ENCODE results near the gene NDUFA7. TPM values are rescaled to one million over a fixed set of nuclear protein-coding genes. Genes with fewer than 3 reads are reported as not detected.
A peak's percentile ranks its signal among the peaks of the same experiment; 100 is the strongest.

The NDUFA7 gene
- total and polyA plus RNA-seq, 5 donors from 2014 or later = 27.4 to 181 (median 146) TPM

- Mint-ChIP-seq H3K9me3 (peaks cover 0 to 1% (median 0%) of the 10 kb centered on the region in 7 donors), H3K4me3 (peak overlapping the region in 2 of 4 donors; percentile 32 to 43), H3K4me1 (peaks cover 8 to 33% (median 15%) of the 10 kb centered on the region in 4 donors), H3K27me3 (no peaks in the 10 kb centered on the region), H3K36me3 (peaks cover 4% of the 10 kb centered on the region), H3K27ac (peak overlapping the region in 1 of 3 donors; percentile 31)
- DNase-seq (no peak), ATAC-seq (ENCODE audit: low read depth in 2 of 2) (no peak)
- Histone ChIP-seq H3K27ac (ENCODE audit: insufficient read depth, low read length, poor library complexity, severe bottlenecking) (no peak overlapping the region), H3K4me3 (ENCODE audit: low read depth, low read length) (no peak overlapping the region), H3K9me3 (ENCODE audit: control insufficient read depth in 2 of 2, low read length in 2 of 2) (no peaks in the 10 kb centered on the region), H3K4me1 (ENCODE audit: control insufficient read depth, insufficient read depth, low read length, poor library complexity, severe bottlenecking) (peaks cover 28% of the 10 kb centered on the region), H3K27me3 (ENCODE audit: control insufficient read depth, insufficient read depth, low read length) (no peaks in the 10 kb centered on the region), H3K36me3 (ENCODE audit: control insufficient read depth, insufficient read depth, low read length) (peaks cover 33% of the 10 kb centered on the region)
Observed at GRCh38 chr19:8311461-8312260, 9.5 kb downstream of the NDUFA7 start.

GRCh38 chr19:8310342-8311055 lies 10.7 kb downstream of the NDUFA7 start:
- Mint-ChIP-seq H3K27ac (no peak overlapping the region), H3K36me3 (peaks cover 2% of the 10 kb centered on the region), H3K27me3 (no peaks in the 10 kb centered on the region), H3K4me3 (peak overlapping the region in 1 of 4 donors; percentile 43), H3K4me1 (peaks cover 12 to 40% (median 19%) of the 10 kb centered on the region in 4 donors), H3K9me3 (peaks cover 0 to 1% (median 0%) of the 10 kb centered on the region in 7 donors)
- DNase-seq = no peak
- H3K27me3 ChIP-seq (ENCODE audit: control insufficient read depth, insufficient read depth, low read length) = no peaks in the 10 kb centered on the region
- ATAC-seq (ENCODE audit: low read depth in 2 of 2) = no peak
- no peak overlapping the region for H3K27ac ChIP-seq (ENCODE audit: insufficient read depth, low read length, poor library complexity, severe bottlenecking)
- H3K9me3 ChIP-seq (ENCODE audit: control insufficient read depth in 2 of 2, low read length in 2 of 2) = no peaks in the 10 kb centered on the region
- peaks cover 24% of the 10 kb centered on the region for H3K36me3 ChIP-seq (ENCODE audit: control insufficient read depth, insufficient read depth, low read length)
- peaks cover 39% of the 10 kb centered on the region for H3K4me1 ChIP-seq (ENCODE audit: control insufficient read depth, insufficient read depth, low read length, poor library complexity, severe bottlenecking)
- no peak overlapping the region for H3K4me3 ChIP-seq (ENCODE audit: low read depth, low read length)

GRCh38 chr19:8308891-8309291 lies 12.3 kb downstream of the NDUFA7 start:
- Histone ChIP-seq H3K9me3 (ENCODE audit: control insufficient read depth in 2 of 2, low read length in 2 of 2) (no peaks in the 10 kb centered on the region), H3K27ac (ENCODE audit: insufficient read depth, low read length, poor library complexity, severe bottlenecking) (peak overlapping the region; percentile 82), H3K27me3 (ENCODE audit: control insufficient read depth, insufficient read depth, low read length) (no peaks in the 10 kb centered on the region), H3K36me3 (ENCODE audit: control insufficient read depth, insufficient read depth, low read length) (peaks cover 14% of the 10 kb centered on the region), H3K4me1 (ENCODE audit: control insufficient read depth, insufficient read depth, low read length, poor library complexity, severe bottlenecking) (peaks cover 40% of the 10 kb centered on the region), H3K4me3 (ENCODE audit: low read depth, low read length) (peak overlapping the region; percentile 94)
- ATAC-seq (ENCODE audit: low read depth in 2 of 2) (no peak), DNase-seq (no peak)
- H3K36me3 Mint-ChIP-seq = no peaks in the 10 kb centered on the region
- H3K27me3 Mint-ChIP-seq = no peaks in the 10 kb centered on the region
- peak overlapping the region; percentile 48 to 95 (median 91) for H3K27ac Mint-ChIP-seq
- H3K9me3 Mint-ChIP-seq = peaks cover 0 to 1% (median 0%) of the 10 kb centered on the region in 7 donors
- H3K4me1 Mint-ChIP-seq = peaks cover 12 to 46% (median 19%) of the 10 kb centered on the region in 4 donors
- H3K4me3 Mint-ChIP-seq = peak overlapping the region; percentile 92 to 99 (median 94)

GRCh38 chr19:8307965-8308866 lies 13.0 kb downstream of the NDUFA7 start, which contains the start of gene CD320:
TSS of gene CD320 (minus strand) at chr19:8308358. CDS start at chr19:8308290, 68 bp downstream.
- peaks cover 11% of the 10 kb centered on the region for H3K36me3 ChIP-seq (ENCODE audit: control insufficient read depth, insufficient read depth, low read length)
- peaks cover 40% of the 10 kb centered on the region for H3K4me1 ChIP-seq (ENCODE audit: control insufficient read depth, insufficient read depth, low read length, poor library complexity, severe bottlenecking)
- H3K36me3 Mint-ChIP-seq = no peaks in the 10 kb centered on the region
- H3K9me3 Mint-ChIP-seq = peaks cover 0 to 1% (median 0%) of the 10 kb centered on the region in 7 donors
- no peaks in the 10 kb centered on the region for H3K27me3 ChIP-seq (ENCODE audit: control insufficient read depth, insufficient read depth, low read length)
- H3K27ac ChIP-seq (ENCODE audit: insufficient read depth, low read length, poor library complexity, severe bottlenecking) = peak within 1 kb of the TSS; percentile 82
- ATAC-seq (ENCODE audit: low read depth in 2 of 2) = peak; percentile 91 to 94
- peaks cover 12 to 46% (median 19%) of the 10 kb centered on the region in 4 donors for H3K4me1 Mint-ChIP-seq
- H3K4me3 Mint-ChIP-seq = peak within 1 kb of the TSS; percentile 92 to 99 (median 94)
- peak within 1 kb of the TSS; percentile 92 to 95 (median 95) for H3K27ac Mint-ChIP-seq
- H3K9me3 ChIP-seq (ENCODE audit: control insufficient read depth in 2 of 2, low read length in 2 of 2) = no peaks in the 10 kb centered on the region
- peak; percentile 79 to 93 (median 90) for DNase-seq
- peak within 1 kb of the TSS; percentile 94 for H3K4me3 ChIP-seq (ENCODE audit: low read depth, low read length)
- H3K27me3 Mint-ChIP-seq = no peaks in the 10 kb centered on the region

- Mint-ChIP-seq H3K9me3 (peaks cover 0 to 1% (median 0%) of the 10 kb centered on the region in 7 donors), H3K27me3 (no peaks in the 10 kb centered on the region), H3K36me3 (no peaks in the 10 kb centered on the region), H3K4me1 (peaks cover 12 to 46% (median 19%) of the 10 kb centered on the region in 4 donors), H3K27ac (peak overlapping the region; percentile 92 to 95 (median 95)), H3K4me3 (peak overlapping the region; percentile 92 to 99 (median 94))
- H3K27me3 ChIP-seq (ENCODE audit: control insufficient read depth, insufficient read depth, low read length) = no peaks in the 10 kb centered on the region
- H3K4me3 ChIP-seq (ENCODE audit: low read depth, low read length) = peak overlapping the region; percentile 94
- H3K36me3 ChIP-seq (ENCODE audit: control insufficient read depth, insufficient read depth, low read length) = peaks cover 13% of the 10 kb centered on the region
- ATAC-seq (ENCODE audit: low read depth in 2 of 2) (no peak), DNase-seq (peak in 1 of 3 donors; percentile 1)
- peaks cover 40% of the 10 kb centered on the region for H3K4me1 ChIP-seq (ENCODE audit: control insufficient read depth, insufficient read depth, low read length, poor library complexity, severe bottlenecking)
- H3K27ac ChIP-seq (ENCODE audit: insufficient read depth, low read length, poor library complexity, severe bottlenecking) = peak overlapping the region; percentile 82
- H3K9me3 ChIP-seq (ENCODE audit: control insufficient read depth in 2 of 2, low read length in 2 of 2) = no peaks in the 10 kb centered on the region
Observed at GRCh38 chr19:8307400-8307964, 13.7 kb downstream of the NDUFA7 start.

GRCh38 chr19:8306235-8307054 lies 14.7 kb downstream of the NDUFA7 start:
- peak overlapping the region; percentile 82 for H3K27ac ChIP-seq (ENCODE audit: insufficient read depth, low read length, poor library complexity, severe bottlenecking)
- Mint-ChIP-seq H3K9me3 (peaks cover 0 to 1% (median 0%) of the 10 kb centered on the region in 7 donors), H3K27me3 (no peaks in the 10 kb centered on the region), H3K36me3 (no peaks in the 10 kb centered on the region), H3K27ac (peak overlapping the region in 2 of 3 donors; percentile 95), H3K4me1 (peaks cover 12 to 46% (median 19%) of the 10 kb centered on the region in 4 donors), H3K4me3 (peak overlapping the region; percentile 92 to 99 (median 94))
- H3K9me3 ChIP-seq (ENCODE audit: control insufficient read depth in 2 of 2, low read length in 2 of 2) = no peaks in the 10 kb centered on the region
- H3K36me3 ChIP-seq (ENCODE audit: control insufficient read depth, insufficient read depth, low read length) = peaks cover 13% of the 10 kb centered on the region
- DNase-seq = peak in 1 of 3 donors; percentile 1
- H3K27me3 ChIP-seq (ENCODE audit: control insufficient read depth, insufficient read depth, low read length) = no peaks in the 10 kb centered on the region
- peak overlapping the region; percentile 32 for H3K4me3 ChIP-seq (ENCODE audit: low read depth, low read length)
- peaks cover 40% of the 10 kb centered on the region for H3K4me1 ChIP-seq (ENCODE audit: control insufficient read depth, insufficient read depth, low read length, poor library complexity, severe bottlenecking)
- ATAC-seq (ENCODE audit: low read depth in 2 of 2) = no peak
